H9 (cell line): ENCODE data around the gene MOCOS. TPM values are rescaled to one million over a fixed set of nuclear protein-coding genes. Genes with fewer than 3 reads are reported as not detected.

ENCODE experiments used
- DNase-seq: peaks from one replicate; pipeline ENCODE4 v3.0.0-alpha.2; 2017
- H2AFZ ChIP-seq: one replicate; pipeline ENCODE4 v1.6.1; 2013; ENCODE audit warnings: mild to moderate bottlenecking, low read length, control low read depth, moderate library complexity
- H2AK5ac ChIP-seq: 2 replicates; pipeline ENCODE4 v1.6.1; 2013; ENCODE audit warnings: low read length, control low read depth, mixed read lengths; ENCODE audit not compliant: insufficient read length
- H2BK120ac ChIP-seq: one replicate; pipeline ENCODE4 v1.6.1; 2013; ENCODE audit warnings: low read depth, mild to moderate bottlenecking, low read length, control low read depth, inconsistent platforms; ENCODE audit not compliant: poor library complexity, severe bottlenecking
- H2BK12ac ChIP-seq: 2 replicates; pipeline ENCODE4 v1.6.1; 2013; ENCODE audit warnings: low read length, control low read depth, mixed read lengths, low read depth; ENCODE audit not compliant: insufficient read length
- H2BK15ac ChIP-seq: 2 replicates; pipeline ENCODE4 v1.6.1; 2013; ENCODE audit warnings: low read depth, low read length, control low read depth
- H2BK20ac ChIP-seq: one replicate; pipeline ENCODE4 v1.6.1; 2013; ENCODE audit warnings: low read depth, mild to moderate bottlenecking, low read length, control low read depth, inconsistent platforms; ENCODE audit not compliant: poor library complexity, severe bottlenecking
- H2BK5ac ChIP-seq: 2 replicates; pipeline ENCODE4 v1.6.1; 2013; ENCODE audit warnings: low read length, control low read depth, mixed read lengths; ENCODE audit not compliant: insufficient read length
- H3K14ac ChIP-seq: 2 replicates; pipeline ENCODE4 v1.6.1; 2013; ENCODE audit warnings: low read length, control low read depth; ENCODE audit not compliant: insufficient read depth
- H3K18ac ChIP-seq: 2 replicates; pipeline ENCODE4 v1.6.1; 2013; ENCODE audit warnings: low read depth, mild to moderate bottlenecking, mixed read lengths, low read length, control low read depth; ENCODE audit not compliant: insufficient read length
- H3K23ac ChIP-seq: 2 replicates; pipeline ENCODE4 v1.6.1; 2013; ENCODE audit warnings: low read length, control low read depth, mixed read lengths, low read depth; ENCODE audit not compliant: insufficient read length
- H3K23me2 ChIP-seq: 2 replicates; pipeline ENCODE4 v1.6.1; 2013; ENCODE audit warnings: low read depth, mild to moderate bottlenecking, mixed read lengths, low read length, control low read depth; ENCODE audit not compliant: insufficient read length, poor library complexity, severe bottlenecking
- H3K27ac ChIP-seq: 2 replicates; pipeline ENCODE4 v1.5.1; 2013; ENCODE audit warnings: low read length, control low read depth, mixed read lengths, low read depth; ENCODE audit not compliant: insufficient read length
- H3K27me3 ChIP-seq: 2 replicates; pipeline ENCODE4 v1.6.1; 2013; ENCODE audit warnings: low read length, control low read depth, inconsistent platforms; ENCODE audit not compliant: insufficient read depth
- H3K4ac ChIP-seq: 2 replicates; pipeline ENCODE4 v1.6.1; 2013; ENCODE audit warnings: low read depth, mild to moderate bottlenecking, control low read depth, inconsistent platforms, low read length, moderate library complexity
- H3K4me1 ChIP-seq: 2 replicates; pipeline ENCODE4 v1.6.1; 2013; ENCODE audit warnings: low read length, control low read depth, inconsistent platforms; ENCODE audit not compliant: insufficient read depth
- H3K4me2 ChIP-seq: 2 replicates; pipeline ENCODE4 v1.6.1; 2013; ENCODE audit warnings: low read length, control low read depth, mixed read lengths; ENCODE audit not compliant: insufficient read length, insufficient read depth
- H3K56ac ChIP-seq: 2 replicates; pipeline ENCODE4 v1.6.1; 2013; ENCODE audit warnings: low read depth, mild to moderate bottlenecking, mixed read lengths, low read length, control low read depth; ENCODE audit not compliant: insufficient read length
- H3K79me1 ChIP-seq: 2 replicates; pipeline ENCODE4 v1.6.1; 2013; ENCODE audit warnings: low read depth, mild to moderate bottlenecking, moderate library complexity, low read length, control low read depth, inconsistent platforms; ENCODE audit not compliant: insufficient read depth, poor library complexity, severe bottlenecking
- H3K79me2 ChIP-seq: 2 replicates; pipeline ENCODE4 v1.6.1; 2013; ENCODE audit warnings: low read length, control low read depth, inconsistent platforms; ENCODE audit not compliant: insufficient read depth
- H3K9ac ChIP-seq: 2 replicates; pipeline ENCODE4 v1.6.1; 2013; ENCODE audit warnings: low read length, control low read depth, mixed read lengths; ENCODE audit not compliant: insufficient read length; ENCODE audit errors: extremely low read depth
- H3K9me3 ChIP-seq: one replicate; pipeline ENCODE4 v1.6.1; 2013; ENCODE audit warnings: low read depth, low read length, inconsistent platforms; ENCODE audit not compliant: control insufficient read depth
- H3T11ph ChIP-seq: one replicate; pipeline ENCODE4 v1.6.1; 2013; ENCODE audit warnings: mild to moderate bottlenecking, low read length, control low read depth, inconsistent platforms
- H4K20me1 ChIP-seq: one replicate; pipeline ENCODE4 v1.6.1; 2013; ENCODE audit not compliant: control insufficient read depth, insufficient read length, insufficient read depth
- H4K5ac ChIP-seq: 2 replicates; pipeline ENCODE4 v1.6.1; 2013; ENCODE audit warnings: low read depth, mild to moderate bottlenecking, mixed read lengths, low read length, control low read depth; ENCODE audit not compliant: insufficient read length
- H4K8ac ChIP-seq: replicated peaks from 2 replicates; pipeline ENCODE4 v1.6.1; 2013; ENCODE audit warnings: low read length, control low read depth, mixed read lengths, low read depth; ENCODE audit not compliant: insufficient read length
- H4K91ac ChIP-seq: 2 replicates; pipeline ENCODE4 v1.6.1; 2013; ENCODE audit warnings: low read depth, mild to moderate bottlenecking, moderate library complexity, mixed read lengths, low read length, control low read depth; ENCODE audit not compliant: insufficient read length
- H3K27ac Mint-ChIP-seq, 3 experiments: 2 replicates in 2 of 3; 3 replicates in 1 of 3; pipeline ENCODE4 v1.8.0; 2020 to 2021; ENCODE audit warnings: mixed read lengths in 3 of 3, mild to moderate bottlenecking in 1 of 3, moderate library complexity in 1 of 3
- H3K27me3 Mint-ChIP-seq: 2 replicates; pipeline ENCODE4 v1.8.0; 2021; ENCODE audit warnings: low read depth, mild to moderate bottlenecking, moderate library complexity, mixed read lengths
- H3K36me3 Mint-ChIP-seq, 3 experiments: 2 replicates in 2 of 3; 3 replicates in 1 of 3; pipeline ENCODE4 v1.8.0; 2020 to 2021; ENCODE audit warnings: low read depth in 3 of 3, mixed read lengths in 3 of 3; ENCODE audit not compliant: insufficient read depth in 1 of 3
- H3K4me1 Mint-ChIP-seq, 2 experiments: 2 replicates each; pipeline ENCODE4 v1.8.0; 2020; ENCODE audit warnings: mixed read lengths in 2 of 2
- H3K4me3 Mint-ChIP-seq, 2 experiments: 2 replicates in 1 of 2; 3 replicates in 1 of 2; pipeline ENCODE4 v1.8.0; 2020 to 2021; ENCODE audit warnings: mild to moderate bottlenecking in 2 of 2, mixed read lengths in 2 of 2, moderate library complexity in 1 of 2
- H3K9me3 Mint-ChIP-seq, 2 experiments: 2 replicates in 1 of 2; 3 replicates in 1 of 2; pipeline ENCODE4 v1.8.0; 2020; ENCODE audit warnings: mild to moderate bottlenecking in 2 of 2, mixed read lengths in 2 of 2, moderate library complexity in 1 of 2
- CTCF ChIP-seq: fragments of 200-600 bp; sonication (generic); conservative IDR thresholded peaks from 3 replicates; pipeline ENCODE4 v1.8.0; 2021; ENCODE audit warnings: antibody characterized with exemption, mild to moderate bottlenecking
- WGBS: extraction: QIAGEN DNeasy Blood & Tissue Kit; methylation state at CpG from one replicate; pipeline ENCODE4 v1.1.7; 2013; ENCODE audit warnings: missing lambda C conversion rate, low lambda C conversion rate, mixed read lengths; ENCODE audit not compliant: insufficient read length; ENCODE audit errors: extremely low coverage; 5-methylcytosine and 5-hydroxymethylcytosine counted together
- total RNA-seq: library from RNA; stranded (reverse); gene quantifications from 2 replicates; pipeline ENCODE4 v1.2.1, GENCODE V29; 2021

The MOCOS gene
- total RNA-seq, 1 experiment from 2014 or later: 6.0 TPM

DNA sequence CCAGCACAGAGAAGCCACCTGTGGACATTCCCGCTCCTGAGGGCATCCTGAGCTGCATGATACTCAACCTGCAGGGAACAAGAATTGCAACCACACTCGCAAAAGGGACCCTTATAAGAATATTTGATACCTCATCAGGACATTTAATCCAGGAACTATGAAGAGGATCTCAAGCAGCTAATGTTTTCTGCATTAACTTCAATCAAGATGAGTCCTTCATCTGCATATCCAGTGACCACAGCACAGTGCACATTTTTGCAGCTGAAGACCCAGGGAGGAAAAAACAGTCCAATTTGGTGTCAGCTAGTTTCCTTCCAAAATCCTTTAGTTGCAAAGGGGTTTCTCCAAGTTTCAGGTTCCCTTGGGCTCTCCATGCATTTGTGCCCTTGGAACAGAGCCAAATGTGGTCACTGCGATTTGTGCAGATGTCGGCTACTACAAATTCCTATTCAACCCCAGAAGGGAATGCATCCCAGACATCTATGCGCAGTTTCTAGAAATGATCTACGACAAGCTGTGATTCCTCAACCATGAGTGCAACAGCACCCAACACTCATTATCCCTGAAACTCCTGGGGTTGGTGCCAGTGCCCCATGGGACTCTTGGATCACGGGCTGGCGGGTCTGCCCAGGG, 86.9 kb downstream of the MOCOS start:
- Histone ChIP-seq H4K20me1 (no peaks in the 10 kb centered on the region), H3K18ac (no peak overlapping the region), H2BK120ac (no peak overlapping the region), H3K27ac (no peak overlapping the region), H3T11ph (no peak overlapping the region), H2AFZ (no peak overlapping the region), H2BK12ac (no peak overlapping the region), H3K79me1 (no peaks in the 10 kb centered on the region), H3K9me3 (no peaks in the 10 kb centered on the region), H3K27me3 (no peaks in the 10 kb centered on the region), H3K9ac (no peak overlapping the region), H4K5ac (no peak overlapping the region), H2BK20ac (no peak overlapping the region), H3K23ac (no peak overlapping the region), H3K4me2 (no peak overlapping the region), H2BK15ac (no peak overlapping the region), H3K4ac (no peak overlapping the region), H3K23me2 (no peaks in the 10 kb centered on the region), H4K91ac (no peak overlapping the region), H4K8ac (no peak overlapping the region), H2BK5ac (no peak overlapping the region), H2AK5ac (no peak overlapping the region), H3K14ac (no peak overlapping the region), H3K79me2 (no peaks in the 10 kb centered on the region), H3K4me1 (no peaks in the 10 kb centered on the region), H3K56ac (no peak overlapping the region)
- H3K9me3 Mint-ChIP-seq: no peaks in the 10 kb centered on the region; a peak in 1 of 5 replicates
- DNase-seq: no peak
- H3K4me3 Mint-ChIP-seq: no peak overlapping the region
- peaks cover 0 to 8% (median 4%) of the 10 kb centered on the region in 3 experiments; a peak in 4 of 7 replicates for H3K36me3 Mint-ChIP-seq
- H3K27me3 Mint-ChIP-seq: peaks cover 2% of the 10 kb centered on the region
- WGBS: no CpG with 5 or more reads among the region's 8 CpGs
- H3K4me1 Mint-ChIP-seq: no peaks in the 10 kb centered on the region
- H3K27ac Mint-ChIP-seq: no peak overlapping the region; a peak in 1 of 7 replicates
- no peak for TF ChIP-seq CTCF
